SH-SY5Y (cell line): ENCODE measurements around the gene ZSCAN10.

Source experiments
- GATA2 ChIP-seq: IDR thresholded peaks from 2 replicates; pipeline ENCODE4 v1.6.1; 2011; ENCODE audit warnings: mild to moderate bottlenecking, low read depth, low read length
- GATA3 ChIP-seq: IDR thresholded peaks from 2 replicates; pipeline ENCODE4 v1.6.1; 2011; ENCODE audit warnings: low read depth, mild to moderate bottlenecking, low read length, moderate library complexity

DNA sequence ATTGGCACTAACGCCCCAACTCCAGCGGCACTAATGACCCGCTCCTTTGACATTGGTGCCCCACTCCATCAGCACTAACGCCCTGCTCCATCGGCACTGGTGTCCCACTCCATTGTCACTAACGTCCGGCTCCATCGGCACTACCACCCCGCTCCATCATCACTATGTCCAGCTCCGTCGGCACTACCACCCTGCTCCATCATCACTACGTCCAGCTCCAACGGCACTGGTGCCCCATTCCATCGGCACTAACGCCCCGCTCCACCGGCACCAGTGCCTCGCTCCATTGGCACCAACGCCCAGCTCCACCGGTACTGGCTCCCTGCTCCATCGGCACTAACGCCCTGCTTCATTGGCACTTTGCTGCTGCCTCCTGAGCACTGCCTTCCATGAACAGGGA, 43.2 kb upstream of the ZSCAN10 start:
- TF ChIP-seq GATA3 (no peak), GATA2 (no peak)
